Measurements from ENCODE around the gene HOXC6. TPM values are rescaled to one million over a fixed set of nuclear protein-coding genes. Genes with fewer than 3 reads are reported as not detected.

HOXC6 gene
- total RNA-seq, 1 experiment from 2014 or later: 2.8 TPM

DNA sequence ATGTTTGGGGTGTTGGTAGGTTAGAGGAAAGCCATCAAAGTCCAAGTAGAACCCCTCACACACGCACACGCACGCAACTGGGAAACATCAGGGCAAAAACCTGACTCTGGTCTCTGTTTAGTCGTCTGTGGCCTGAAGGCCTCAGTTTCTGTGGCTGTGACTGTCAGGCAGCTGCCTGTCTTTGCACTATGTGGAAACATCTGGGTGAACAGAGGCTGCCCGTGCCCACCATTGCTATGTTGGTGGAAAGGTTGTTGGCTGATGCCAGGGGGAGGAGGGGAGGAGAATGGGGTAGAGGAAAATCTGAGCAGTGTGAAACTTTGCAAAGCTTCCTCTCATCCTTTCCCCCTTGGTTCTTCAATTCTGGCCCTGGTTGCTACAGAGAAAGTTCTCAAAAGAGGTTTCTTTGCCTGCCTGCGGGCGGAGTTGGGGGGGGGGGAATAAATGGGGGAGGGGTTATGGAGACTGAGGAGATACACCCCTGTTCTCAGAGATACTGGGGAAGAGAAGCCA is 35.8 kb upstream of the HOXC6 start:
- Histone ChIP-seq H3K4me3 (ENCODE audit: low read length) (no peak overlapping the region), H3K4me1 (ENCODE audit: insufficient read depth, low read length) (peaks cover 51% of the 10 kb centered on the region), H3K9ac (ENCODE audit: low read length) (no peak overlapping the region), H3K9me3 (ENCODE audit: low read length) (no peaks in the 10 kb centered on the region), H3K4me2 (ENCODE audit: low read length) (peak overlapping the region; percentile 96), H2AFZ (ENCODE audit: low read length) (no peak overlapping the region), H3K79me2 (ENCODE audit: low read length) (peaks cover 68% of the 10 kb centered on the region), H3K27me3 (ENCODE audit: low read length) (no peaks in the 10 kb centered on the region), H3K27ac (ENCODE audit: low read length) (no peak overlapping the region), H3F3A (ENCODE audit: low read length, unreplicated experiment) (no peaks in the 10 kb centered on the region), H4K20me1 (ENCODE audit: low read length) (no peaks in the 10 kb centered on the region), H3K36me3 (ENCODE audit: low read depth, low read length) (no peaks in the 10 kb centered on the region), H3K9me2 (replicated peaks; ENCODE audit: low read length) (no peaks in the 10 kb centered on the region)
- BruUV-seq (replicated peaks): no TSS peak
- ATAC-seq (no peak), DNase-seq (no peak)
- POLR2A ChIA-PET (ENCODE audit: unreplicated experiment): no interaction called here
- intact Hi-C loops (cut with micrococcal nuclease): no loop called here
- no peak for TF ChIP-seq EZH2 (IDR thresholded peaks at IDR 0.05; ENCODE audit: low read length, unreplicated experiment)
- TF ChIP-seq EZH2phosphoT487 (IDR thresholded peaks at IDR 0.05; ENCODE audit: borderline replicate concordance, low read length): no peak
- TF ChIP-seq, protein P1, sequence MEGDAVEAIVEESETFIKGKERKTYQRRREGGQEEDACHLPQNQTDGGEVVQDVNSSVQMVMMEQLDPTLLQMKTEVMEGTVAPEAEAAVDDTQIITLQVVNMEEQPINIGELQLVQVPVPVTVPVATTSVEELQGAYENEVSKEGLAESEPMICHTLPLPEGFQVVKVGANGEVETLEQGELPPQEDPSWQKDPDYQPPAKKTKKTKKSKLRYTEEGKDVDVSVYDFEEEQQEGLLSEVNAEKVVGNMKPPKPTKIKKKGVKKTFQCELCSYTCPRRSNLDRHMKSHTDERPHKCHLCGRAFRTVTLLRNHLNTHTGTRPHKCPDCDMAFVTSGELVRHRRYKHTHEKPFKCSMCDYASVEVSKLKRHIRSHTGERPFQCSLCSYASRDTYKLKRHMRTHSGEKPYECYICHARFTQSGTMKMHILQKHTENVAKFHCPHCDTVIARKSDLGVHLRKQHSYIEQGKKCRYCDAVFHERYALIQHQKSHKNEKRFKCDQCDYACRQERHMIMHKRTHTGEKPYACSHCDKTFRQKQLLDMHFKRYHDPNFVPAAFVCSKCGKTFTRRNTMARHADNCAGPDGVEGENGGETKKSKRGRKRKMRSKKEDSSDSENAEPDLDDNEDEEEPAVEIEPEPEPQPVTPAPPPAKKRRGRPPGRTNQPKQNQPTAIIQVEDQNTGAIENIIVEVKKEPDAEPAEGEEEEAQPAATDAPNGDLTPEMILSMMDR (conservative IDR thresholded peaks at IDR 0.05; ENCODE audit: low read depth, low read length): no peak
- CTCF ChIA-PET: interaction anchor here (0.5 kb wide), 1 partner anchor 207 kb away, joined by 4 read pairs; no protein-coding TSS in a partner anchor

DNA sequence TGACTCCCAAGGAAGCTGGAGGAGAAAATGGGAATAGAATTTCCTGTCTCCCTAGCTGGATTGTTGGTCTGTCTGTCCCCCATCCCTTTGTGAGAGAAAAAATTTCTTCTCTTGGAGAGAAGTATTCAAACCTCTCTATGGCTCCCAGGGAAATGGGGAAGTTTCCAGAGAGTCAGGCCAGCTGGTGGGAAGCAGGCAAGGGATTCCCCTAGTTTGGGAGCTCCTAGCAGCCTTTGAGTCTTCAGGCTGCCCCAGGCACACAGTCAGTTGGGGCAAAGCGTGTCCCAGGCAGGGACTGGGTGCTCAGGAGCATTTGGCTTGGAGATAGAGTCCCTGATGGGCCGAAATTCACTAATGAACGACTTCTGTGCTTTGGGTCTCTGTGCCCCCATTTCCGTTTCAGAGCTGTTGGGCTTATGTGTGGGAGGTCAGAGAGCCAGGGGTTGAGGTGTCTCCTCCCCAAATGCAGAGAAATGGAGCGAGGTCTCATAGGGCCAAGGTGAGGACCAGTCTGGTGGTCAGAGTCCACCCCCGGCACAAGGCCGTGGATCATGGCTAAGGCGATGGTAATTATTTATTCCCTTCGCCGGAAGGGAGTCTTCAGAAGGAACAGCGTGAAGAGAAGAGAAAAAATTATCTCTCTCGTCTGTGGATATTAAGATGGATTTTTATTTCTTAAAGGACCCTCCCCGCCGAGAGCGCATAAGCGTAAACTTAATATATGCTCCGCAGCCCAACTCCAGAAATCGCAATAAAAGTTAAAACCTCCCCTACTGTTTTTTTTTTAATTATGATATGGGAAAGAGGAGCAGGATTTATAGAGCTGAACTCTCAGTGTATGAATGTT is 34.9 kb upstream of the HOXC6 start:
- Histone ChIP-seq H3K9ac (ENCODE audit: low read length) (no peak overlapping the region), H4K20me1 (ENCODE audit: low read length) (no peaks in the 10 kb centered on the region), H3K36me3 (ENCODE audit: low read depth, low read length) (no peaks in the 10 kb centered on the region), H3K4me2 (ENCODE audit: low read length) (no peak overlapping the region), H3K79me2 (ENCODE audit: low read length) (peaks cover 77% of the 10 kb centered on the region), H3F3A (ENCODE audit: low read length, unreplicated experiment) (no peaks in the 10 kb centered on the region), H3K27ac (ENCODE audit: low read length) (no peak overlapping the region), H3K4me3 (ENCODE audit: low read length) (no peak overlapping the region), H2AFZ (ENCODE audit: low read length) (no peak overlapping the region), H3K9me2 (replicated peaks; ENCODE audit: low read length) (no peaks in the 10 kb centered on the region), H3K27me3 (ENCODE audit: low read length) (no peaks in the 10 kb centered on the region), H3K9me3 (ENCODE audit: low read length) (no peaks in the 10 kb centered on the region), H3K4me1 (ENCODE audit: insufficient read depth, low read length) (peaks cover 49% of the 10 kb centered on the region)
- POLR2A ChIA-PET (ENCODE audit: unreplicated experiment): no interaction called here
- DNase-seq: no peak
- CTCF ChIA-PET: interaction anchor here (0.5 kb wide), 1 partner anchor 208 kb away, joined by 4 read pairs; no protein-coding TSS in a partner anchor
- no peak for ATAC-seq
- TF ChIP-seq, protein P1 (conservative IDR thresholded peaks at IDR 0.05; ENCODE audit: low read depth, low read length): no peak
- TF ChIP-seq EZH2phosphoT487 (IDR thresholded peaks at IDR 0.05; ENCODE audit: borderline replicate concordance, low read length) (no peak), EZH2 (IDR thresholded peaks at IDR 0.05; ENCODE audit: low read length, unreplicated experiment) (no peak)
- intact Hi-C loops (cut with micrococcal nuclease): no loop called here
- BruUV-seq (replicated peaks): no TSS peak

DNA sequence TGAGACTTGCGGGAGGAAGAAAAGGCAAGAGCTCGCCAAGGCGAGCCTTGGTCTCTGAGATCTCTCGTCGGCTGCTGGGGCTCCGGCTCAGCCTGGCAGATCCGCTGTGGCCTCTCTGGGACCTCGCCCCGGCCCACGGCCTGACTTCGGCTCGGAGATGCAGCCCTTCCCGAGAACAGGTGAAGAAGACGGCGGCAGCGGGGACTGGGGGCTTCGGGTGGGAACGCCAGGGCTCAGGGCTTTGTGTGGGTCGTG is 34.3 kb upstream of the HOXC6 start:
- ATAC-seq (no peak), DNase-seq (no peak)
- H4K20me1 ChIP-seq (ENCODE audit: low read length): no peaks in the 10 kb centered on the region
- no peaks in the 10 kb centered on the region for H3K9me2 ChIP-seq (replicated peaks; ENCODE audit: low read length)
- BruUV-seq (replicated peaks): no TSS peak
- peaks cover 47% of the 10 kb centered on the region for H3K4me1 ChIP-seq (ENCODE audit: insufficient read depth, low read length)
- no peak overlapping the region for H2AFZ ChIP-seq (ENCODE audit: low read length)
- no peaks in the 10 kb centered on the region for H3K27me3 ChIP-seq (ENCODE audit: low read length)
- POLR2A ChIA-PET (ENCODE audit: unreplicated experiment): no interaction called here
- no peak for TF ChIP-seq EZH2 (IDR thresholded peaks at IDR 0.05; ENCODE audit: low read length, unreplicated experiment)
- TF ChIP-seq, protein P1 (conservative IDR thresholded peaks at IDR 0.05; ENCODE audit: low read depth, low read length): no peak
- TF ChIP-seq EZH2phosphoT487 (IDR thresholded peaks at IDR 0.05; ENCODE audit: borderline replicate concordance, low read length): no peak
- intact Hi-C loops (cut with micrococcal nuclease): no loop called here
- no peaks in the 10 kb centered on the region for H3K36me3 ChIP-seq (ENCODE audit: low read depth, low read length)
- no peak overlapping the region for H3K27ac ChIP-seq (ENCODE audit: low read length)
- no peaks in the 10 kb centered on the region for H3K9me3 ChIP-seq (ENCODE audit: low read length)
- CTCF ChIA-PET: no interaction called here
- no peak overlapping the region for H3K4me3 ChIP-seq (ENCODE audit: low read length)
- no peaks in the 10 kb centered on the region for H3F3A ChIP-seq (ENCODE audit: low read length, unreplicated experiment)
- no peak overlapping the region for H3K9ac ChIP-seq (ENCODE audit: low read length)
- peaks cover 78% of the 10 kb centered on the region for H3K79me2 ChIP-seq (ENCODE audit: low read length)
- no peak overlapping the region for H3K4me2 ChIP-seq (ENCODE audit: low read length)

Measured in PC-3 (cell line).